ENCODE data around the gene GRID2.

Gene GRID2

GRCh38 chr4:93771640-93772411 is 1468.1 kb downstream of the GRID2 start:
- DNase-seq, result no peak

GRCh38 chr4:93772858-93773257 is 1469.1 kb downstream of the GRID2 start:
- DNase-seq, result no peak

GRCh38 chr4:93775551-93775950 is 1471.8 kb downstream of the GRID2 start:
- DNase-seq, result no peak

- DNase-seq, result no peak
Measured at GRCh38 chr4:93776386-93777080, 1472.8 kb downstream of the GRID2 start.

- DNase-seq, result no peak
Measured at GRCh38 chr4:93777081-93777460, 1473.3 kb downstream of the GRID2 start.

- DNase-seq, result no peak
Measured at GRCh38 chr4:93779228-93779627, 1475.5 kb downstream of the GRID2 start.

- DNase-seq, result no peak
Measured at GRCh38 chr4:93780080-93780479, 1476.3 kb downstream of the GRID2 start.

- DNase-seq, result no peak
Measured at GRCh38 chr4:93781198-93781597, 1477.4 kb downstream of the GRID2 start.

GRCh38 chr4:93786149-93786548 is 1482.4 kb downstream of the GRID2 start:
- DNase-seq, result no peak

GRCh38 chr4:93788712-93789111 is 1484.9 kb downstream of the GRID2 start:
- peak in 1 of 2 donors; percentile 3 for DNase-seq

- peak; percentile 35 to 76 for DNase-seq
Measured at GRCh38 chr4:93791570-93792195, 1487.9 kb downstream of the GRID2 start.

- no peak for DNase-seq
Measured at GRCh38 chr4:93802045-93802444, 1498.3 kb downstream of the GRID2 start.

- DNase-seq, result no peak
Measured at GRCh38 chr4:93809773-93810172, 1506.0 kb downstream of the GRID2 start.

- no peak for DNase-seq
Measured at GRCh38 chr4:93810340-93810992, 1506.7 kb downstream of the GRID2 start.

GRCh38 chr4:93813092-93813491 is 1509.3 kb downstream of the GRID2 start:
- DNase-seq, result no peak

GRCh38 chr4:93814141-93814540 is 1510.4 kb downstream of the GRID2 start:
- DNase-seq, result no peak

- peak; percentile 77 to 82 for DNase-seq
Measured at GRCh38 chr4:93814722-93815121, 1511.0 kb downstream of the GRID2 start.
